Measurements from ENCODE around the gene SS18. TPM values are rescaled to one million over a fixed set of nuclear protein-coding genes. Genes with fewer than 3 reads are reported as not detected.

The SS18 gene
- total RNA-seq, 1 experiment from 2014 or later = 99.1 TPM

DNA sequence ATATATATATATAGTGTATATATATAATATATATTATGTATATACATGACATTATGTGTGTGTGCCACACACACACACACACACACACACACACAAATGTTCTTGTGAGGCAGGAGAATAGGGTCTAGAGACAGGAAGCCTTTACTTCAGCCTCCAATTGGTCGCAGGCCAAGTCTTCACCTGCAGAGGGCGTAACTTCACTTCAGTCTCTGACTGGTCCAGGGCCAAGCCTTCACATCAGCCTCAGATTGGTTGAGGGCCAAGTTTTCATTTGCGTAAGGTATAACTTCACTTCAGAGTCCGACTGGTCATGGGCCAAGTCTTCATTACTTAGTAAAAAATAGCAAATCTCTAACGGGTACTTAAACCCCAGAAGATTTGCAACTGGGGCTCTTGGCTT lies 13.2 kb upstream of the SS18 start:
- ATAC-seq (no peak), DNase-seq (ENCODE audit: low read depth, low spot score) (no peak)
- Histone ChIP-seq H3K27ac (ENCODE audit: low read length) (no peak overlapping the region), H3K4me1 (ENCODE audit: control insufficient read depth, insufficient read depth, low read length) (no peaks in the 10 kb centered on the region), H3K9me3 (ENCODE audit: control insufficient read depth, insufficient read depth, low read depth, low read length) (no peaks in the 10 kb centered on the region), H3K36me3 (ENCODE audit: control insufficient read depth, insufficient read depth, low read length) (no peaks in the 10 kb centered on the region), H3K27me3 (ENCODE audit: control insufficient read depth, insufficient read depth, low read length) (no peaks in the 10 kb centered on the region), H3K4me3 (ENCODE audit: low read depth in 2 of 2, low read length in 2 of 2) (no peak overlapping the region)
- ChIA-PET CTCF (no interaction called here), POLR2A (no interaction called here)
- intact Hi-C loops (cut with micrococcal nuclease; ENCODE audit: unreplicated experiment) = loop anchor here (10.0 kb wide), 1 partner anchor 51 kb away; no protein-coding TSS in a partner anchor
- TF ChIP-seq POLR2AphosphoS5 (IDR thresholded peaks at IDR 0.05; ENCODE audit: low read depth, low read length) (no peak), SIN3A (IDR thresholded peaks at IDR 0.05; ENCODE audit: borderline replicate concordance, insufficient read depth, low read depth, low read length) (no peak), TCF7L2 (IDR thresholded peaks at IDR 0.05; ENCODE audit: low read depth, low read length) (no peak)
- TF ChIP-seq, protein P1, sequence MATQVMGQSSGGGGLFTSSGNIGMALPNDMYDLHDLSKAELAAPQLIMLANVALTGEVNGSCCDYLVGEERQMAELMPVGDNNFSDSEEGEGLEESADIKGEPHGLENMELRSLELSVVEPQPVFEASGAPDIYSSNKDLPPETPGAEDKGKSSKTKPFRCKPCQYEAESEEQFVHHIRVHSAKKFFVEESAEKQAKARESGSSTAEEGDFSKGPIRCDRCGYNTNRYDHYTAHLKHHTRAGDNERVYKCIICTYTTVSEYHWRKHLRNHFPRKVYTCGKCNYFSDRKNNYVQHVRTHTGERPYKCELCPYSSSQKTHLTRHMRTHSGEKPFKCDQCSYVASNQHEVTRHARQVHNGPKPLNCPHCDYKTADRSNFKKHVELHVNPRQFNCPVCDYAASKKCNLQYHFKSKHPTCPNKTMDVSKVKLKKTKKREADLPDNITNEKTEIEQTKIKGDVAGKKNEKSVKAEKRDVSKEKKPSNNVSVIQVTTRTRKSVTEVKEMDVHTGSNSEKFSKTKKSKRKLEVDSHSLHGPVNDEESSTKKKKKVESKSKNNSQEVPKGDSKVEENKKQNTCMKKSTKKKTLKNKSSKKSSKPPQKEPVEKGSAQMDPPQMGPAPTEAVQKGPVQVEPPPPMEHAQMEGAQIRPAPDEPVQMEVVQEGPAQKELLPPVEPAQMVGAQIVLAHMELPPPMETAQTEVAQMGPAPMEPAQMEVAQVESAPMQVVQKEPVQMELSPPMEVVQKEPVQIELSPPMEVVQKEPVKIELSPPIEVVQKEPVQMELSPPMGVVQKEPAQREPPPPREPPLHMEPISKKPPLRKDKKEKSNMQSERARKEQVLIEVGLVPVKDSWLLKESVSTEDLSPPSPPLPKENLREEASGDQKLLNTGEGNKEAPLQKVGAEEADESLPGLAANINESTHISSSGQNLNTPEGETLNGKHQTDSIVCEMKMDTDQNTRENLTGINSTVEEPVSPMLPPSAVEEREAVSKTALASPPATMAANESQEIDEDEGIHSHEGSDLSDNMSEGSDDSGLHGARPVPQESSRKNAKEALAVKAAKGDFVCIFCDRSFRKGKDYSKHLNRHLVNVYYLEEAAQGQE (IDR thresholded peaks at IDR 0.05; ENCODE audit: insufficient read depth in 1 of 2, low read depth in 2 of 2, low read length in 1 of 2) = no peak
- TF ChIP-seq, protein P2, sequence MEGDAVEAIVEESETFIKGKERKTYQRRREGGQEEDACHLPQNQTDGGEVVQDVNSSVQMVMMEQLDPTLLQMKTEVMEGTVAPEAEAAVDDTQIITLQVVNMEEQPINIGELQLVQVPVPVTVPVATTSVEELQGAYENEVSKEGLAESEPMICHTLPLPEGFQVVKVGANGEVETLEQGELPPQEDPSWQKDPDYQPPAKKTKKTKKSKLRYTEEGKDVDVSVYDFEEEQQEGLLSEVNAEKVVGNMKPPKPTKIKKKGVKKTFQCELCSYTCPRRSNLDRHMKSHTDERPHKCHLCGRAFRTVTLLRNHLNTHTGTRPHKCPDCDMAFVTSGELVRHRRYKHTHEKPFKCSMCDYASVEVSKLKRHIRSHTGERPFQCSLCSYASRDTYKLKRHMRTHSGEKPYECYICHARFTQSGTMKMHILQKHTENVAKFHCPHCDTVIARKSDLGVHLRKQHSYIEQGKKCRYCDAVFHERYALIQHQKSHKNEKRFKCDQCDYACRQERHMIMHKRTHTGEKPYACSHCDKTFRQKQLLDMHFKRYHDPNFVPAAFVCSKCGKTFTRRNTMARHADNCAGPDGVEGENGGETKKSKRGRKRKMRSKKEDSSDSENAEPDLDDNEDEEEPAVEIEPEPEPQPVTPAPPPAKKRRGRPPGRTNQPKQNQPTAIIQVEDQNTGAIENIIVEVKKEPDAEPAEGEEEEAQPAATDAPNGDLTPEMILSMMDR (IDR thresholded peaks at IDR 0.05) = peak; percentile 39
- in situ Hi-C loops (cut with HindIII; ENCODE audit: low pct_unique_long_range_greater_than_20kb, low sequenced_read_pairs) = no loop called here
- BruUV-seq (replicated peaks) = no TSS peak

DNA sequence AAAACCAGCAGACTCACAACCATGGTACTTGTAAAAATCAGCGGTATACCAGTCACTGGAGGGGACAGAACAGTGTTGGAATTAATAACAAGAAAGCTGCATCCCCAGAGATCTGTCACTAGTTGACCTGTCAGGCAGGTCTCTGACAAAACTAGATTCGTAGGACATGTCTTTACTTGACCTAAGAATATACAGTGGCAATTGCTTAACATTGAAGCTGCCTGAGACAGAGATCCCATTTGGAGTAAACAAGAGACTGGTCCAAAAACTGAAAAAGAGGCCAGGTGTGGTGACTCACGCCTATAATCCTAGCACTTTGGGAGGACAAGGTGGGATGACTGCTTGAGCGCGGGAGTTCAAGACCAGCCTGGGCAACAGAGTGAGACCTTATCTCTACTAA lies 7.2 kb upstream of the SS18 start:
- BruUV-seq (replicated peaks) = no TSS peak
- no peak for TF ChIP-seq TCF7L2 (IDR thresholded peaks at IDR 0.05; ENCODE audit: low read depth, low read length)
- in situ Hi-C loops (cut with HindIII; ENCODE audit: low pct_unique_long_range_greater_than_20kb, low sequenced_read_pairs) = no loop called here
- H3K36me3 ChIP-seq (ENCODE audit: control insufficient read depth, insufficient read depth, low read length) = no peaks in the 10 kb centered on the region
- H3K9me3 ChIP-seq (ENCODE audit: control insufficient read depth, insufficient read depth, low read depth, low read length) = no peaks in the 10 kb centered on the region
- intact Hi-C loops (cut with micrococcal nuclease; ENCODE audit: unreplicated experiment) = no loop called here
- no peak overlapping the region for H3K4me3 ChIP-seq (ENCODE audit: low read depth in 2 of 2, low read length in 2 of 2)
- no peak for DNase-seq (ENCODE audit: low read depth, low spot score)
- ChIA-PET CTCF (interaction anchor here (0.5 kb wide), 1 partner anchor 115 kb away, joined by 3 read pairs; no protein-coding TSS in a partner anchor), POLR2A (no interaction called here)
- no peaks in the 10 kb centered on the region for H3K4me1 ChIP-seq (ENCODE audit: control insufficient read depth, insufficient read depth, low read length)
- no peaks in the 10 kb centered on the region for H3K27me3 ChIP-seq (ENCODE audit: control insufficient read depth, insufficient read depth, low read length)
- H3K27ac ChIP-seq (ENCODE audit: low read length) = no peak overlapping the region
- no peak for ATAC-seq

DNA sequence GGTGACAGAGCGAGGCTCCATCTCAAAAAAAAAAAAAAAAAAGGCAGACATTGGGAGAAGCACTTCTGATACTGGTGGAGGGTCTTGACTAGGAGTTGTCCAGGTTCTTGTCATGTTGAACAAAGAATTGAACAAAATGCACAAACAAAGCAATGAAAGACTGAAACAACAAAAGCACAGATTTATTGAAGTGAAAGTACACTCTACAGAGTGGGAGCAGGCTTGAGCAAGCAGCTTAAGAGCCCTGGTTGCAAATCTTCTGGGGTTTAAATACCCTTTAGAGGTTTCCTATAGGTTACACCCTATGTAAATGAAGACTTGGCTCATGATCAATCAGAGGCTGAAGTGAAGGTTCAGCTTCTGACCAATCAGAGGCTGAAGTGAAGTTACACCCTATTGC lies 6.4 kb upstream of the SS18 start:
- intact Hi-C loops (cut with micrococcal nuclease; ENCODE audit: unreplicated experiment) (no loop called here), in situ Hi-C loops (cut with HindIII; ENCODE audit: low pct_unique_long_range_greater_than_20kb, low sequenced_read_pairs) (no loop called here)
- POLR2A ChIA-PET = no interaction called here
- no TSS peak for BruUV-seq (replicated peaks)
- TF ChIP-seq SIN3A (IDR thresholded peaks at IDR 0.05; ENCODE audit: borderline replicate concordance, insufficient read depth, low read depth, low read length) (no peak), TCF7L2 (IDR thresholded peaks at IDR 0.05; ENCODE audit: low read depth, low read length) (no peak)
- TF ChIP-seq, protein P2 (IDR thresholded peaks at IDR 0.05) = no peak
- TF ChIP-seq, protein P1 (IDR thresholded peaks at IDR 0.05; ENCODE audit: insufficient read depth in 1 of 2, low read depth in 2 of 2, low read length in 1 of 2) = no peak
- ATAC-seq (no peak), DNase-seq (ENCODE audit: low read depth, low spot score) (no peak)
- H3K4me3 ChIP-seq (ENCODE audit: low read depth in 2 of 2, low read length in 2 of 2) = no peak overlapping the region
- no peak overlapping the region for H3K27ac ChIP-seq (ENCODE audit: low read length)
- no peaks in the 10 kb centered on the region for H3K36me3 ChIP-seq (ENCODE audit: control insufficient read depth, insufficient read depth, low read length)
- H3K4me1 ChIP-seq (ENCODE audit: control insufficient read depth, insufficient read depth, low read length) = no peaks in the 10 kb centered on the region
- CTCF ChIA-PET = no interaction called here
- no peaks in the 10 kb centered on the region for H3K9me3 ChIP-seq (ENCODE audit: control insufficient read depth, insufficient read depth, low read depth, low read length)
- no peaks in the 10 kb centered on the region for H3K27me3 ChIP-seq (ENCODE audit: control insufficient read depth, insufficient read depth, low read length)

All from Panc1 (cell line).